Measurements from ENCODE around the gene CPNE7. TPM values are rescaled to one million over a fixed set of nuclear protein-coding genes. Genes with fewer than 3 reads are reported as not detected.

The CPNE7 gene
- total RNA-seq, 1 donor from 2014 or later: 3.8 TPM

GRCh38 chr16:89602273-89602951 is 26.9 kb downstream of the CPNE7 start:
- intact Hi-C loops (cut with micrococcal nuclease): loop anchor here (2.0 kb wide), 1 partner anchor 38 kb away; no protein-coding TSS in a partner anchor

DNA sequence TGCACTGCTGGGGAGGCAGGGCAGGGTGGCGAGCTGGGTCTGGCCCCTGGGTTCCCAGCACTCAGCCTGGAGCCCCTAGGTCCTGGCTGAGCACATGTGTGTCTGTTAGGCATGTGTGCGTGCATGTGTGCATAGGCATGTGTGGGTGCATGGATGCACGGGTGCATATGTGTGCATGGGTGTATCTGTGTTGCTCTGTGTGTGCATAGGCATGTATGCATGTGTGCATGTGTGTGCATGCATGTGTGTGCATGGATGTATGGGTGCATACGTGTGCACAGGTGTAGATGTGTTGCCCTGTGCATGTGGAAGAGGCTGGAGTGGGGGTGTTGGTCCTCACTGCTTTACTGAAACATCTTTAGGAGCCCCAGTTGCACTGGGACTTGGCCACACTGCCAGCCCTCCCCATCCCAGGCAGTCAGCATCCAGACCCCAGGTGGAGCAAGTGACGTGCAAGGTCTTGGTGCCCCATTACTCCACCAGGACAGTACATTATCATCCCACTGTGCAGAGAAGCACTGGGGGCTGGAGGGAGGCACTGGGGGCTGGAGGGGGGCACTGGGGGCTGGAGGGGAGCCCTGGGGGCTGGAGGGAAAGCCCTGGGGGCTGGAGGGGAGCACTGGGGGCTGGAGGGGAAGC is 27.5 kb downstream of the CPNE7 start:
- intact Hi-C loops (cut with micrococcal nuclease): loop anchor here (2.0 kb wide), 1 partner anchor 38 kb away; no protein-coding TSS in a partner anchor

- intact Hi-C loops (cut with micrococcal nuclease): no loop called here
These were observed 29.2 kb downstream of the CPNE7 start for GRCh38 chr16:89604764-89605163.

- intact Hi-C loops (cut with micrococcal nuclease): no loop called here
These were observed 29.8 kb downstream of the CPNE7 start for GRCh38 chr16:89605186-89605970.

DNA sequence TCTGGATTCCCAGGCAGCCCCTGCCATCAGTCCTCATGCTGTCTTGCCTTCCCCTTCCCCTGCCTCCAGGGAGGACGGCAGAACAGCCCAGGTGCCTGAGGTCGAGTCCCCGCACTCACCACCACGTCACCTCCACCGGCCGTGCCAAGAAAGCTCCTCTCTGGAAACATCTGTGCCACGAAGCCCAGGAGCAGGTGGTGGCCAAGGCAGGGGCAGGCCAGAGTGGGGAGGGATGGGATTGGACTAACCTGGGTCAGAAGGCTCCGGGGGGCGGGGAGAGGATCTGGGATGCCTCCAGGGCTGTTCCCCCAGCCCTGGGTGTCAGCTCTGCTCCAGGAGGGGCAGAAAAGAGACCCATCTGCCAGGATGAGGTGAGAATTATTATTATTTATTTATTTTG is 30.4 kb downstream of the CPNE7 start:
- intact Hi-C loops (cut with micrococcal nuclease): no loop called here

DNA sequence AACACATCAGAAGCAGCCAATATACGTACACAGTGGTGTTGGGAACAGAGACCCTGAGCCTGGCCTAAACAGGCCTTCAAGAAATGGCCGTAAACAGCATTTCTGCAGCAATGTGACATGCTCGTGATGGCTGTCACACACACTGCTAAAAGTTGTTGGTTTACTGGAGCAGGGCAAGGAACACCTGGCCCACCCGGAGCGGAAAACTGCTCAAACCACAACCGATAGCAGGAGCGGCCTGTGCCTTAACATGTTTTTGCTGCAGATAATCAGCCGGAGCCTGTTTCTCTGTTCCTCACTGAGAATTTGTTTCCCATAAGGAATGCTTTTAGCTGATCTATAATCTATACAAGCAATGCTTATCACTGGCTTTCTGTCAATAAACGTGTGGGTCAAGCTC is 31.9 kb downstream of the CPNE7 start:
- intact Hi-C loops (cut with micrococcal nuclease): no loop called here

- intact Hi-C loops (cut with micrococcal nuclease): no loop called here
These were observed 32.6 kb downstream of the CPNE7 start for GRCh38 chr16:89607937-89608740.

- intact Hi-C loops (cut with micrococcal nuclease): no loop called here
These were observed 34.5 kb downstream of the CPNE7 start for GRCh38 chr16:89610108-89610453.

- intact Hi-C loops (cut with micrococcal nuclease): no loop called here
These were observed 37.0 kb downstream of the CPNE7 start for GRCh38 chr16:89612415-89613166.

- intact Hi-C loops (cut with micrococcal nuclease): no loop called here
These were observed 37.8 kb downstream of the CPNE7 start, which contains the start of gene DPEP1 for GRCh38 chr16:89613231-89613953. TSS of gene DPEP1 (plus strand) at chr16:89613642. CDS start at chr16:89630411, 16,769 bp downstream.

DNA sequence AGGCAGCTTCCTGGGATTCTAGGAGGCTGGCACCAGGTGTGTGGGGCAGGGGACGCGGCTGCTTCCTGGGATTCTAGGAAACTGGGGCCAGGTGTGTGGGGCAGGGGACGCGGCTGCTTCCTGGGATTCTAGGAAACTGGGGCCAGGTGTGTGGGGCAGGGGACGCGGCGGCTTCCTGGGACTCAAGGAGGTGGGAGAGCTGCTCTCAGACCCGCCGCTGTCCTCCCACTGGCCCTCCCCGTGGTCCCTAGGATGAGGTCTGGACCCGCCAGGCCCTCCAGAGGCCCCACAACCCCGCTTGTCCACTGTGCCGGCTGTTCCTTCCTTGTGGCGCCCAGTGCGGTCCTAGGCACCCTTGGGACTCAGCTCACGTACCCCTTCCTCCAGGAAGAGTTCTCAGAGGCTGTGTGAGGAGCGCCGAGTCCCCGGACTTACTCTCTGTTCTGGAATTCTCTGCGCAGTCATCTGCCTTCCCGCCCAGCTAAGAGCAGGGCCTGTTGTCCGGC is 38.4 kb downstream of the CPNE7 start:
- intact Hi-C loops (cut with micrococcal nuclease): no loop called here

GRCh38 chr16:89615176-89615575 is 39.6 kb downstream of the CPNE7 start:
- intact Hi-C loops (cut with micrococcal nuclease): no loop called here

- intact Hi-C loops (cut with micrococcal nuclease): no loop called here
These were observed 40.1 kb downstream of the CPNE7 start for GRCh38 chr16:89615596-89616090.

- intact Hi-C loops (cut with micrococcal nuclease): no loop called here
These were observed 41.1 kb downstream of the CPNE7 start for GRCh38 chr16:89616623-89617022.

DNA sequence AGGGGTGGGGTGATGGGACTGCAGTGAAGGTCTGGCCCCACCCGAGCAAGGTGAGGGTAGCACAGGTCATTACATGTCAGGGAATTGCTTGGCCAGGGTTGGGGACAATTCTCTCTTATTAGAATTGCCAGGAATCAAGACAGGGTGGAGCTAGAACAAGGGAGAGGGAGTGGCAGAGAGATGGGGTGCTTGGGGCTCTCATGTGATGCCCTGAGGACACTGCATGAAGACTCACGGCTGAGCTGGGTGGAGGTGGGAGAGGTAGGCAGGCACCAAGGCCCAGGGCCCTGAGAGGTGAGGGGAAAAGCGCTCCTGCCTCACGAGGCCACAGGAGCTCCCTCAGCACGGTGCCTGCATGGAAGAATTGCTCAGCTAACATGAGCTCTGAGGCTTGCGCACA is 41.5 kb downstream of the CPNE7 start:
- intact Hi-C loops (cut with micrococcal nuclease): no loop called here

DNA sequence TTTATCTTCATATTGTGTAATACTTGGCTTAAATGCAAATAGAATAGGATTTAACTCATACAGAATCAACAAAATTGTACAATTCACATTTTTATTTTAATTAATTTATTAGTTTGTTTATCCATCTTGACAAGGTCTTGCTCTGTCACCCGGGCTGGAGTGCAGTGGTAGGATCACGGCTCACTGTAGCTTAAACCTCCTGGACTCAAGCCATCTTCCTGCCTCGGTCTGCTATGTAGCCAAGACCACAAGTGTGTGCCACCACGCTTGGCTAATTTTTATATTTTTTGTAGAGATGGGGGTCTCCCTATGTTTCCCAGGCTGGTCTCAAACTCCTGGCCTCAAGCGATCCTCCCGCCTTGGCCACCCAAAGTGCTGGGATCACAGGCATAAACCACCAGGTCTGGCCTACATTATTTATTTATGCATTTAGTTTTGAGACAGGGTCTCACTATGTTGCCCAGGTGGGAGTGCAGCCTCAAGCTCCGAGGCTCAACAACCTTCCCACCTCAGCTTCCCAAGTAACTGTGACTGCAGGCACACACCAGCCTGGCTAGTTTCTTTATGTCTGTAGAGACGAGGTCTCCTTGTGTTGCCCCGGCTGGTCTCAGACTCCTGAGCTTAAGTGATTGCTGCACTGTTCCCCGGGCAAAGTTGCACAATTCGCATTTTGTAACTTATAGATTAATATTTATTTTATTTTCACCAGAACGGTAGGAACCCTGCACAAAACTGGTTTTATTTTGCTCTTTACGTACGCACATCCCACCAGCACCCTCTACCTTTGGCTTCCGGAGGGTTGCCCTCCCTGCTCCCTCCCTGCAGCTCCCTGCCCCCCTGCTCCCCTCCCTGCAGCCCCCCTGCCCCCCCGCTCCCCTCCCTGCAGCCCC is 42.8 kb downstream of the CPNE7 start:
- intact Hi-C loops (cut with micrococcal nuclease): no loop called here

GRCh38 chr16:89619840-89620239 is 44.3 kb downstream of the CPNE7 start:
- intact Hi-C loops (cut with micrococcal nuclease): no loop called here

GRCh38 chr16:89620406-89620841 is 44.9 kb downstream of the CPNE7 start:
- intact Hi-C loops (cut with micrococcal nuclease): no loop called here
